Endothelial cell of coronary artery (primary cell): Measurements from ENCODE around the gene SESTD1. TPM values are rescaled to one million over a fixed set of nuclear protein-coding genes. Genes with fewer than 3 reads are reported as not detected.

ENCODE experiments used
- total RNA-seq: library from RNA; depleted of rRNA; stranded (reverse); fragments of >200 nt; gene quantifications from 2 replicates; pipeline ENCODE4 v1.2.3, GENCODE V29; 2014

SESTD1 gene, protein sequence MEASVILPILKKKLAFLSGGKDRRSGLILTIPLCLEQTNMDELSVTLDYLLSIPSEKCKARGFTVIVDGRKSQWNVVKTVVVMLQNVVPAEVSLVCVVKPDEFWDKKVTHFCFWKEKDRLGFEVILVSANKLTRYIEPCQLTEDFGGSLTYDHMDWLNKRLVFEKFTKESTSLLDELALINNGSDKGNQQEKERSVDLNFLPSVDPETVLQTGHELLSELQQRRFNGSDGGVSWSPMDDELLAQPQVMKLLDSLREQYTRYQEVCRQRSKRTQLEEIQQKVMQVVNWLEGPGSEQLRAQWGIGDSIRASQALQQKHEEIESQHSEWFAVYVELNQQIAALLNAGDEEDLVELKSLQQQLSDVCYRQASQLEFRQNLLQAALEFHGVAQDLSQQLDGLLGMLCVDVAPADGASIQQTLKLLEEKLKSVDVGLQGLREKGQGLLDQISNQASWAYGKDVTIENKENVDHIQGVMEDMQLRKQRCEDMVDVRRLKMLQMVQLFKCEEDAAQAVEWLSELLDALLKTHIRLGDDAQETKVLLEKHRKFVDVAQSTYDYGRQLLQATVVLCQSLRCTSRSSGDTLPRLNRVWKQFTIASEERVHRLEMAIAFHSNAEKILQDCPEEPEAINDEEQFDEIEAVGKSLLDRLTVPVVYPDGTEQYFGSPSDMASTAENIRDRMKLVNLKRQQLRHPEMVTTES
- total RNA-seq, result 21.1 and 31.1 TPM in 2 replicates

DNA sequence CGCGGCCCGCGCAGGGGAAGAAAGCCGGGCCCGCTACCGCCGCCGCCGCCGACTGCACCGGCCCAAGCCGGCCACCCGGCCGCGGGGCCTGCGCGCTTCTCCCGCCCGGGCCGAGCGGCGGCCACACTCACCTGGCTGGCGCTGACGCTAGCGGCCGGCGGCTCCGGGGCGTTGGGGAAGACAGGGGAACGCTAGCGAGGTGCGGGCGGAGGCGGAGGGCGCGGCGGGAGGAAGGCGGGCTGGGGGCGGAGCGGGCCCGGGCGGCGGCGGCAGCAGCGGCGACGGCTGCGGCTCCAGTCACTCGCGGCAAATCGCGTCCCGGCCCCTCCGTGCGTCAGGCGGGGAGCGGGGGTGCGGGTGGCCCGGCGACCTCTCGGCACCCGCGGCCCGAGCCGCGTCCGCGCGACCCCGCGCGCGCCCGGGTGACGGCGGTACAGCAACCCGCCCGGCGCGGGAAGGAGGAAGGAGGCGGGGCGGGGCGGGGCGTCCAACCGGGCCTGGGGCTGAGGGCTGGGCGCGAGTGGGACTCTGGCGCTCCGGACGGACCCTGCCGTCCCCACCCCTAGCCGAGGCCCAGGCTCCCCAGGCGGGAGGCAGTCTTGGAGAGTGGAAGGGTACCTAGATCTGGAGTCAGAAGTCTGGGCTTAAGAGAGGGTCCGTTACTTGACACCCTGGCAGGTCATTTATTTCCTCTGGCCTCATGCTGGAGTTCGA is at the start of gene SESTD1:
Gene SESTD1, minus strand, starts transcription at position 465 of the 714 bp plus-strand sequence. CDS start 72,991 bp downstream, outside the sequence.

Other genes starting within 250 kb of the SESTD1 start
- gene CCDC141, start 214.7 kb downstream of the SESTD1 start, total RNA-seq, result 0.09 TPM in 1 of 2 replicates, not detected in the other